ENCODE measurements around the gene RIMS4.
"Not testable (repeated sequence)": the region's sequence is repeated elsewhere in the genome, so short reads cannot be mapped to it uniquely, and the experiment has no call there.

RIMS4 gene

GRCh38 chr20:44829688-44830087 lies 19.3 kb upstream of the RIMS4 start:
- no peak for DNase-seq

- no peak for DNase-seq
Measured at GRCh38 chr20:44828640-44829039, 18.3 kb upstream of the RIMS4 start.

- DNase-seq, result no peak
Measured at GRCh38 chr20:44827401-44827800, 17.1 kb upstream of the RIMS4 start.

DNA sequence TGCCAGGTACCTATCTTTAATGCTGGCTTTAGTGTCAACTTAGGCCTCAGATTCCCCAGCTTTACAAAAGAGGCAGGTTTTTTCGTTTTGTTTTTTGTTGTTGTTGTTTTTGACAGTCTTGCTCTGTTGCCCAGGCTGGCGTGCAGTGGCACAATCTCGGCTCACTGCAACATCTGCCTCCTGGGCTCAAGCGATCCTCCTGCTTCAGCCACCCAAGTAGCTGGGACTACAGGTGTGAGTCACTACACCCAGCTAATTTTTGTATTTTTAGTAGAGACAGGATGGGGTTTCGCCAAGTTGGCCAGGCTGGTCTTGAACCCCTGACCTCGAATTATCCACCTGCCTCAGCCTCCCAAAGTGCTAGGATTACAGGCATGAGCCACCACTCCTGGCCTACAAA lies 11.2 kb upstream of the RIMS4 start:
- not testable (repeated sequence) for DNase-seq

DNA sequence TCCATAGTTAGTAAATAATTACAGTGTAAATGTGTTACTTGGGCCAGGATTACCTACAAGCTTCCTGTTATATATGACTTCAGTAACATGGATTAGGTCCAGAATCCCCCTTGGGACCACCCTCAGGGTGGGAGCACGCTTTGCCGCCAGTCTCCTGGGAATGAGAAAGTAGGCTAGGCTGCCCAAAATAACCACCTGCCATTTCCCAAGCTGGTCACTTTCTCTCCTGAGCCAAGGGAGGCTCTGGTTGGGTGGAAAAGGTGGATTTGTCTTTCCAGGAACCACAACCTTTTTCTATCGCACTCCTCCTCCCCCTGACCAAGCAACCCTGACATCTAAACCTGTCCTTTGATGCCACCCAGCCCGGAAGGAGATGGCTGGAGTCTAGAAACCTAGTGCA lies 9.6 kb upstream of the RIMS4 start:
- DNase-seq, result no peak

DNA sequence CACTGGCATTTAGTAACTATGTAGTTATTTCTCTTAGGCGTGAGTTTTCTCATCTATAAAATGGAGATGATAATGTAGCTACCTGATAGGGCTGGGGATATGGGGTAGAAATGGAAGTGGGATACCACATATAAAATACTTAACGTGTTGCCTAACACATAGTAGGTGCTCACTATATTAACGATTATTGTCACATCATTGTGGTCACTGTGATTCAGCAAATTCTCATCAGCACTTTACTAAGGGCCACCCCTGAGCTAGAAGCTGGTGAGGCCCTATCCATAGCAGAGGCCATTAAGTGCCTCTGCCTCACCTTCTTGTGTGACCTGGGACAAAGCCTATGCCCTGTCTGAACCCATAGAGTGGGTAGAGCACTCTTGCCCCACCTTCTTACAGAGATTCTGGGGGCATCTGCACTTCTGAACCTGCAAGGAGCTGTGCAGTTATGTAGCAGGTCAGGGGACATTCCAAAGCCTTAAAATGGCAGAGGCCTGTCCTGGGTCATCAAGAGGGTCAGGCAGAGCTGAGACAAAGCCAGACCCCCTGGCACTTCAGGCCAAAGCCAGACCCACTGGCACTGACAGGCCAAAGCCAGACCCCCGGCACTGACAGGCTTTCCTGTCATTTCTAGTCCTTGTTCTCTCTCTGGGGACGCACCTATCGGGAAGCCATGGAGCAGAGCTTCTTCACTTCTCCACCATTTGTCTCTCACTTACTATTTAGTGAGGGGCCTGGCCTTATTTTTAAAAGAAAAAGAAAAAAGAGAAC lies 7.0 kb upstream of the RIMS4 start:
- no peak for DNase-seq

DNA sequence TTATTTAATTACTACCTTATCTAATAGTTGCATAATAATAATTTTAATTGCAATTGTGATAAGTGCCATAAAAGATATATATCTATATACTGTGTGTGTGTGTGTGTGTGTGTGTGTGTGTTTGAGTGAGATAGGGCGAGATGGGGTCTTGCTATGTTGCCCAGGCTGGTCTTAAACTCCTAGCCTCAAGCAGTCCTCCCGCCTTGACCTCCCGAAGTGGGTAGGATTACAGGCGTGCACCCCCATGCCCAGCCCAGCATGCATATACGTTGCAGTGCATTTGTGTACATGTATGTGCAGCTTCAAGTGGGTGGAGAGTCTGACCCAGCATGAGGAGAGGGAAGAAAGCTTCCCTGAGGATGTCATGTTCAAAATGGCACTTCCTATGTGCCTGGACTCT lies 4.6 kb upstream of the RIMS4 start:
- DNase-seq, result no peak

DNA sequence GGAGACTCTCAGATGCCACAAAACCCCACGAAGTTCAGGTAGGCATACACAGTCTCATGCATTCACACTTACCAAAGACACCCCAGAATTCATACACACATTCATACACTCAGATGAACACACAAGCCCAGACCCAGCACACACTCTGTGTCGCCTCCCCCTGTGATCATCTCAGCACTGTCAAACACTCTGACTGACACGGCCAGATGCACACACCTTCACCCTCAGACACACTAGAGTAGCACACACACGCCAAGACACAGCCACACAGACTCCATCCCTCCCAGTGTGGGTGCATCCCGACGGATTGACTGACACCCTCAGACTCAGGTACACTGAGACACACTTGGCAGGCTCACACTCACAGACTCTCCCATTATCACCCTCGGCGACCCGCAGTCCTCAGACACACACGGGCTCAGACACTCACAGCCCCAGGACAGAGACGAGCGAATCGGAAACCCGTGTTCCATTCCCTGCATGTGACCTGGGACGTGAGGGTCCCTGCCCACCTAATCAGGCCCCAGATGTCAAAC lies 872 bp upstream of the RIMS4 start:
- no peak for DNase-seq

DNA sequence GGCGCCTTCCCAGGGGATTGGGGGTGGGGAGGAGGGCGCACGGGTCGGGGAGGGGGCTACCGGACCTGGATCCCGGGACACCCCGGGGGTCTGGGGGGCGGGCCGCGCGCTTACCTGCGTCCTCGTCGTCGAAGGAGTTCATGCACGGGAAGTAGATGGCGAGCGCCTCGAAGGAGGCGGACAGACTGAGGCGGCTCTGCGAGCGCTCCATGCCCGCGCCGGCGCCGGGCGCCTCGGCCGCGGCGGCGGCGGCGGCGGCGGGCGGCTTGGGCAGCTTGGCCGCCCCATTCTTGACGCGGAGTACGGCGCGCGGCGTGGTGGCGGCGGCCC lies 320 bp downstream of the RIMS4 start:
- no peak for DNase-seq

- DNase-seq, result no peak
Measured at GRCh38 chr20:44809380-44810060, 826 bp downstream of the RIMS4 start.

- DNase-seq, result no peak
Measured at GRCh38 chr20:44807684-44808056, 2.7 kb downstream of the RIMS4 start.

GRCh38 chr20:44807051-44807683 lies 3.2 kb downstream of the RIMS4 start:
- no peak for DNase-seq

- DNase-seq, result peak; percentile 99
Measured at GRCh38 chr20:44805979-44806620, 4.2 kb downstream of the RIMS4 start.

DNA sequence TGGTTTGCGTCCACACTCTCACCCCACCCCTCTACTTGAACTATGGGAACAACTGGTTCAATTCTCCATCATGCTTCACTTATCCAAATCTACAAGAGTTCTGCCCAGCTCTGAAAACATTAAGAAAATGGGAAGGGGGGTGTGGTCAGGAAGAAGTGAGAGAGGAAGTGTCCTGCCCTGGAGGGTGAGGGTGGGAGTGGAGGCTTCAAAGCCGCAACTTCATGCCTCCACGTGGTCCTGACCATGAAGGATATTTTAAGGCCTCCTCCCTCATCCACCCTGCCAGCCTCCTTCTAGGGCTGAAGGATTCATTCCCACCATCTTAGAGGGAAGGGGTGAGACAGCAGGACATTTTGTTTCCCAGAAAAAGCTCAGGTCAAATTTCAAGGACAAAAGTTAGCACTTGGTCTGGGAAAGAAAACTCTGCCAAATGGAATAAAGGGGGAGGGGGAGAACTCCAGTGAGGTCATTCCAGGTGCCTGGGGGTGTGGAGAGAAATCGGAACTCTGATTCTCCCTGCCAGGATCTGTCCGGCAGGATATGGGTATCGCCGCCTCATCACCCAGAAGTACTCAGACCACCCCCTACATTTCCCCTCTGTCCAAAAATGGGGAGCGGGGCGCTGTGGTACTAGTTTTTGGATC lies 4.9 kb downstream of the RIMS4 start:
- no peak for DNase-seq

DNA sequence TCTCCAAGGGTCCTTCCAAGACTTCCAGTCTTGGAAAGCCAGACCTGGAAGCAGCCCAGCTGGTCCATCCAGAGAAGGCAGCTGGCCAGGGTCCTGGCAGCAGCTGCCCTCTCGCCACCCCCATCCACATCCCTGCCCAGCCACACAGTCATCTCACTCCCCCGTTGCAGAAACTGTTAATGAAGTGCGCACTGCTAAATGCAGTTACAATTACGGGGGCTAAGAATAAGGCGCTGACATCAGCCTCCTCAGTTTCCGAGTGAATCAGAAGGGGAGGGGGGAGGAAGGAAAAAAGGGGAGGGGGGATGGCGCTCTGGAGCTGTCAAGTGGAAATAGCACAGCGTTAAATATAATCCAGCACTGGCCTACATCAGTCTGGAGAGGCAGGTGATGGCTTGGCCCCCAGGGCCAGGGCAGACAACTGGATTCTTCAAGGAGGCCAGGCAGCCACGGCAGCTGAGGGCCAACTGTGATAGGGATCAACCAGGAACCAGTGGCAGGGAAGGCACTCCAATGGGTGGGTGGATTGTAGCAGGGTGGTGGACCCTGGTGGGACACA lies 6.9 kb downstream of the RIMS4 start:
- DNase-seq, result no peak

GRCh38 chr20:44802702-44803101 lies 7.6 kb downstream of the RIMS4 start:
- no peak for DNase-seq

DNA sequence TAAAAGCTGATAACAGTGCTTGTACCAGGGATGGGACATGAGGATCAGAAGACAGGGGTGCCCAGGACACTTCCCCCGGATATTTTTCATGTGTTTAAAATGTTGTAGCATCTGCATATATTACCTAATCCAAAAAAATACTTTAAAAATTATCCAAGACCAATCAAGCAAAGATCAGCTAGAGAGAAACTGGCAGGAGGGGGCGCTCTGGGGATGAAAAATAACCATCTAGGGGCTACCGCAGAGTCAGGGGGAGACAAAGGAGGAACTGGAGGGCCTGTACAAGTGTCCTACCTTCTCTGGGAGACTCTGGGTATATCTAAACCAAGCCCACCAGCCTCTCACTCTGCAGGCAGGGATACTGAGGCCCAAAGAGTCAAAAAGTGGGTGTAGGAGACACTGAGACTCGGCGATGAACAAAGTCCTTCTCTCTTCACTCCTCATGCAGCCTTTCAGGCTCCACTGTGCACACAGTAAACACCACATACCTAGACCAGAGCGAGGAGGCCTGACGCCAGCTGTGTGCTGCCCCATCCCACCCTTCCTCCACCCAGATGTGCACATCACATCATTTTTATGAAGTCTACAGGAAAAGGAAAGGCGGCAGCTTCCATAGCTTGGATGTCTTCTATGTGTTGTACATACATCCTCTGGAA lies 9.8 kb downstream of the RIMS4 start:
- DNase-seq, result no peak

DNA sequence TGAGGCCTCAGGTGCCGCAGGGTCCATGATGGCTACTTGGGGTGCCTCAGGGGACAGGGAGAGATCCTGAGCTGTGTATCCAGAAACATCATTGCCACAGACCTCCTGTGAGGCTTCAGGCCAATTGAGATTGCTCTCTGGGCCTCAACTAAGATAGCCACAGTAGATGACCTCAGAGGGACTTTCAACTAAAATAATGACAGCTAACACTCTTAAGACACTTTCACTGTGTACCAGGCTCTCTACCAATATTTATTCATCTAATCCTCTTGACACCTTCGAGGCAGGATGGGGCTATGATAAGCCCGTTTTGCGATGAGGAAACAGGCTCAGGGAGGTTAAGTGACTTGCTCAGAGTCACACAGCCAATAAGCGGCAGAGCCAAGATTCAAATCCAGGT lies 10.7 kb downstream of the RIMS4 start:
- DNase-seq, result no peak

DNA sequence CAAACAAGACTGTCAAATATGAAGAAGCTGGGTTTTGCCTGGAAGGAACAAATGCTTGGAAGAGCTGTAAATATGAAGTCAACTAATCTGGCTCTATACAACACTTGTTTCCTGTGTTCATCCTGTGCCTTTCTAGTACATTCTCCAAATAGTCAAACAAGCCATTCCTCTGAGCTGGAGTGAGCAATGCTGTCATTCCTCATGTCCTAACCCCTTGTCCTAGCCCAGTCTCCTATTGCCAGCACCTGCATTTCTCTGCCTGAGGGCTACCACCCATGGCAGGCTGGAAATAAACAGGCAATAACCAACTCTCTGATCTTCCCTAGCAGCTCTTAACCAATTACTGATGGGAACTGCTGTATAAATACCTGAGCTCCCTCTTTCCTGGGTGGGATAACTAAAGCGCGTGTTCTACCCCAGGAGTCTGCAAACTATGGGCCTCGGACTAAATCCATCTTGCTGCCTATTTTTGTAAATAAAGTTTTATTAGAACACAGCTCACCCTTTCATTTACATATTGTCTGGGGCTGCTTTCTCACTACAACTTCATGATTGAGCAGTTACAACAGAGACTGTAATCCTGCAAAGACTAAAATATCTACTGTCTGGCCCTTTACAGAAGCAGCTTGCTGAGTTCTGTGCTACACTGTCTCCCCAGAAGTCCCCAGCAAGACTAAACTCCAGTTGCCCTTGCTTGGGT lies 13.4 kb downstream of the RIMS4 start:
- DNase-seq, result no peak

DNA sequence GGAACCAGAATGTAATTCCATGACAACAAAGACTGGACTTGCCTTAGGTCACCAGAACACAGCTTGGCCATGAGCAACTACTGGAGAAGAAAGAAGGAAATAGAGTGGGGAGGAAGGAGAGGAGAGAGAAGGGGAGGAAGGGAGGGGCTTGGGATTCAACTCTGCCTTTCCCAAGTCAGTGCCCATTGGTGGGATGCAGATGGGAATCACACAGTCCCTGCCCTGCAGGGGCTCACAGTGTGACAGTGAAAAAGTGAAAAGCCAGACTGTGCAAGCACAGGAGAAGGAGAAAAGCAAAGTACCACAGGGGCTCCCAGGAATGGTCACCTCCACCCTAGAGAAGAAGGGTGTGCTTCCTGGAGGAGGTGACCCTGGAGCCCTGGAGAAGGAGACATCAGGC lies 14.0 kb downstream of the RIMS4 start:
- no peak for DNase-seq

DNA sequence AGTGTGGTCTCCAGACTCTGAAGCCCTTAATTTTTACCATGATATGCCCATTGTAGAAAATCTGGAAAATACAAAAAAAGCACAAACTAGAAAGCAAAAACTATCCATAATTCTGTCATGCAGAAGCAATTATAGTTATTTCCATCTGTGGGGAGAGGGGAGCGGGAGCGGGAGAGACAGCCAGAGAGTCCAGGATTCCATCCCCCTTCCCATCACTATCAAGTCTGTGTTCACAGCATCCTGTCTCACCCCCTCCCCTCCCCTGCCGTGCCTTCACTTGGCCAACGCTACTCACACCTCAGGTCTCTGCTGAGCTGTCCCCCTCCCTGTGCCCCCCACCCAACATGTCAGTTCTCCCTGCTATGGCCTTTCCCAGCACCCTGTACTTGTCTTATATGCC lies 14.5 kb downstream of the RIMS4 start:
- no peak for DNase-seq

DNA sequence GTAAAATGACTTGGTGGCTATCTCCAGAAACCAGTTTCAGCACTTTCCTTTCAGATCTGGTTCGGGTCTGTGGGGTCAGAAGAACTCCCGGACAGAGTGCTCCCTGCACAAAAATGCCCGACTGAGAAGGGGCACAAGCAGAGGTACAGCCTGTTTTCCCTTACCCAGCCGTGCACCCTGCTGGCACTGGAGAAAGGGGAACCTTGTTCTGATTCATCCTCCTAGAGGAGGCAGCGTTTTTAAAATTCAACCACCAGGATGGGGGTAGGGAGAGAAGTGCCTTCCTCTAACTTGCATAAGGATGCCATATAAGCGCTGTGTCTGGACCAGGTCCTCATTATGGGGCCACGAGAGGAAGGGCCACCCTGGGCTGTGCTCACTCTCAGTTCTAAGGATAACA lies 17.6 kb downstream of the RIMS4 start:
- no peak for DNase-seq

Measured in NCI-H524 treated with DMSO at 0.1 percent for 48 hours (cell line).